IPS-NIHi7 (cell line): ENCODE results near the gene GRAMD4.

Experiments used
- DNase-seq: peaks from one replicate; pipeline ENCODE4 v3.0.0; 2012; ENCODE audit warnings: mixed read lengths; ENCODE audit errors: extremely low spot score

GRAMD4 gene

GRCh38 chr22:46598224-46598623 lies 22.0 kb upstream of the GRAMD4 start:
- no peak for DNase-seq

- DNase-seq: no peak
These were observed 21.3 kb upstream of the GRAMD4 start for GRCh38 chr22:46598737-46599424.

- DNase-seq: no peak
These were observed 19.9 kb upstream of the GRAMD4 start for GRCh38 chr22:46600273-46600796.

- DNase-seq: no peak
These were observed 18.2 kb upstream of the GRAMD4 start for GRCh38 chr22:46602025-46602424.

- DNase-seq: no peak
These were observed 15.9 kb upstream of the GRAMD4 start for GRCh38 chr22:46604306-46604690.

- DNase-seq: no peak
These were observed 15.1 kb upstream of the GRAMD4 start for GRCh38 chr22:46605117-46605516.

GRCh38 chr22:46606886-46607285 lies 13.3 kb upstream of the GRAMD4 start:
- no peak for DNase-seq

GRCh38 chr22:46607483-46608114 lies 12.6 kb upstream of the GRAMD4 start:
- no peak for DNase-seq

- DNase-seq: no peak
These were observed 11.0 kb upstream of the GRAMD4 start for GRCh38 chr22:46609175-46609690.

GRCh38 chr22:46609724-46610201 lies 10.4 kb upstream of the GRAMD4 start:
- DNase-seq: no peak

- DNase-seq: no peak
These were observed 9.8 kb upstream of the GRAMD4 start for GRCh38 chr22:46610356-46610755.

- no peak for DNase-seq
These were observed 9.0 kb upstream of the GRAMD4 start for GRCh38 chr22:46611189-46611588.

- no peak for DNase-seq
These were observed 7.8 kb upstream of the GRAMD4 start for GRCh38 chr22:46612341-46612903.

- no peak for DNase-seq
These were observed 7.1 kb upstream of the GRAMD4 start for GRCh38 chr22:46612904-46613605.

GRCh38 chr22:46613606-46614021 lies 6.6 kb upstream of the GRAMD4 start:
- DNase-seq: no peak

GRCh38 chr22:46614025-46614931 lies 5.9 kb upstream of the GRAMD4 start:
- DNase-seq: no peak

- no peak for DNase-seq
These were observed 2.8 kb upstream of the GRAMD4 start for GRCh38 chr22:46617207-46617985.

GRCh38 chr22:46617986-46618647 lies 2.1 kb upstream of the GRAMD4 start:
- no peak for DNase-seq

- no peak for DNase-seq
These were observed 1.5 kb upstream of the GRAMD4 start for GRCh38 chr22:46618667-46619066.
